GM10266 (cell line): ENCODE data around the gene EPSTI1.

Experiments
- DNase-seq: peaks from one replicate; pipeline ENCODE4 v3.0.0; 2012; ENCODE audit errors: extremely low spot score
- CTCF ChIP-seq: IDR thresholded peaks from 2 replicates; pipeline ENCODE4 v1.5.1; 2012; ENCODE audit warnings: mild to moderate bottlenecking, low read depth; ENCODE audit not compliant: control insufficient read depth, insufficient read depth; ENCODE audit errors: missing control alignments

EPSTI1 gene

GRCh38 chr13:42907745-42908144 is 84.3 kb downstream of the EPSTI1 start:
- no peak for DNase-seq
- TF ChIP-seq CTCF, result no peak

GRCh38 chr13:42906257-42906656 is 85.8 kb downstream of the EPSTI1 start:
- no peak for TF ChIP-seq CTCF
- DNase-seq, result no peak

- TF ChIP-seq CTCF, result no peak
- no peak for DNase-seq
Measured at GRCh38 chr13:42905579-42905978, 86.5 kb downstream of the EPSTI1 start.

- DNase-seq, result peak; percentile 38
- TF ChIP-seq CTCF, result no peak
Measured at GRCh38 chr13:42899266-42899665, 92.8 kb downstream of the EPSTI1 start.

GRCh38 chr13:42895776-42896175 is 96.3 kb downstream of the EPSTI1 start:
- DNase-seq, result no peak
- no peak for TF ChIP-seq CTCF

- no peak for TF ChIP-seq CTCF
- no peak for DNase-seq
Measured at GRCh38 chr13:42894765-42895243, 97.2 kb downstream of the EPSTI1 start.

GRCh38 chr13:42893214-42893671 is 98.8 kb downstream of the EPSTI1 start:
- no peak for DNase-seq
- TF ChIP-seq CTCF, result no peak
